HL-60/S4 (cell line): Measurements from ENCODE around the gene NUDT17.
"Not testable (repeated sequence)": the region's sequence is repeated elsewhere in the genome, so short reads cannot be mapped to it uniquely, and the experiment has no call there.

ENCODE experiments used
- in situ Hi-C: fragments of 300-500 bp; cut with MboI; formaldehyde crosslinking; loops from 2 replicates; pipeline ENCODE4 v1.14.3; 2022; ENCODE audit warnings: low sequenced_read_pairs

The NUDT17 gene, protein sequence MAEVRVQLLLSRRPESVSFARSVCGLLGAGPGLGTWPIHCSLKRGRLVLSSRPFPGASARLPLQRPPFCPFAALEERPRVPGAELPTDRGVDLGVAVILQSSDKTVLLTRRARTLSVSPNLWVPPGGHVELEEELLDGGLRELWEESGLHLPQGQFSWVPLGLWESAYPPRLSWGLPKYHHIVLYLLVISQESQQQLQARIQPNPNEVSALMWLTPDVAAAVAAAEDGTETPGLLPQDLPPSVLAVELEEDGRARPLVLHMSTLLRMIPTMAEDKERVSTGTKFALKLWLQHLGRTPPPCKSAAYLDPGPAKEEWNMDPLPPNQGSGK

DNA sequence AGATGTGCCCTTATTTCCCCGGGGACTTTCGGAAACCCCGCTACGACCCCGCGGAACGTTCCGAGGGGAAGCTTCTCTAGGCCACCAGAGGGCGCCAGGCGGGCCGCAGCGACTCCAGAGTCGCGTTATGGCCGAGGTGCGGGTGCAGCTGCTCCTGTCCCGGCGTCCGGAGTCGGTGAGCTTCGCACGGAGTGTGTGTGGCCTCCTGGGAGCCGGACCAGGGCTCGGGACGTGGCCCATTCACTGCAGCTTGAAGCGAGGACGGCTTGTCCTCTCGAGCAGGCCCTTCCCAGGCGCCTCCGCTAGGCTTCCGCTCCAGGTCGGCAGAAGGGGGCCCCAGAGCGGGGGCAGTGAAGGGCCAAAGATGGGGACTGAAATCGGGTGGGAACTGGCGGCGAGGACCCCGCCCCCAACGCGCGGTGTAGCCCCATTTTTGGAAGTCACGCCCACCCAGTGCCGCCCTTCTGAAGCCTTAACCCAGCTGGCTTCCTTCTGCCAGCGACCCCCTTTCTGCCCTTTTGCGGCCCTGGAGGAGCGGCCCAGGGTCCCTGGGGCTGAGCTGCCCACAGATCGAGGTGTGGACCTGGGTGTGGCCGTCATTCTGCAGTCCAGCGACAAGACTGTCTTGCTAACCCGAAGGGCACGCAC is at the start of gene NUDT17:
TSS of gene NUDT17 (plus strand) at position 117 of the 648 bp plus-strand sequence. CDS start at position 128, 11 bp downstream.
- in situ Hi-C loops: no loop called here

GRCh38 chr1:145796753-145797152 is 48.7 kb upstream of the NUDT17 start:
- in situ Hi-C loops: loop anchor here (5.0 kb wide), 1 partner anchor 39 kb away; no protein-coding TSS in a partner anchor

- in situ Hi-C loops: loop anchor here (5.0 kb wide), 1 partner anchor 43 kb away; no protein-coding TSS in a partner anchor
Observed at GRCh38 chr1:145799806-145800205, 45.6 kb upstream of the NUDT17 start.

GRCh38 chr1:145804235-145805045 is 41.0 kb upstream of the NUDT17 start:
- in situ Hi-C loops: no loop called here

GRCh38 chr1:145805057-145805456 is 40.4 kb upstream of the NUDT17 start:
- in situ Hi-C loops: no loop called here

- in situ Hi-C loops: no loop called here
Observed at GRCh38 chr1:145806408-145806807, 39.0 kb upstream of the NUDT17 start.

DNA sequence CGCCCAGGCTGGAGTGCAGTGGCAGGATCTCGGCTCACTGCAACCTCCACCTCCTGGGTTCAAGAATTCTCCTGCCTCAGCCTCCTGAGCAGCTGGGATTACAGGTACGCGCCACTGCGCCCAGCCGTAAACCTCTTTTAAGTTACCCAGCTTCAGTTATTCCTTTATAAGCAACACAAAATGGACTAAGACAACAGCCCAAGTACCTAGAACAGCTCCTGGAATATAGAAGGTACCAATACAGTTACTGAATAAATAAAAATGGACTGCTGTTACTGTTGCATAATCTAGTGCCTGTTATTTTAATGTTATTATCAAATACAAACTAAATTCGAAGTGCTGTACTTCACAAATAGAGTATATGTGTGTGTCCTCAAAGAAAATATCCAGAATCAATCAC is 38.6 kb upstream of the NUDT17 start:
- in situ Hi-C loops: no loop called here

GRCh38 chr1:145812977-145813810 is 32.2 kb upstream of the NUDT17 start:
- in situ Hi-C loops: not testable (repeated sequence)

DNA sequence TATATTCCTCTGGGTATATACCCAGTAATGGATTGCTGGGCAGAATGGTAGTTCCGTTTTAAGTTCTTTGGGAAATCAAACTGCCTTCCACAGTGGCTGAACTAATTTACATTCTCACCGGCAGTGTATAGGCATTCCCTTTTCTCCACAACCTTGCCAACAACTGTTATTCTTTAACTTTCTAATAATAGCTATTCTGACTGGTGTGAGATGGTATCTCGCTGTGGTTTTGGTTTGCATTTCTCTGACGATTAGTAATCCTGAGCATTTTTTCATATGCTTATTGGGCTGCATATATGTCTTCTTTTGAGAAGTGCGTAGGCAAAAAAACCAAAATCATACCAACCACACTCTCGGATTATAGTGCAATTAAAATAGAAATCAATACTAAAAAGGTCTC is 27.3 kb upstream of the NUDT17 start:
- in situ Hi-C loops: not testable (repeated sequence)

DNA sequence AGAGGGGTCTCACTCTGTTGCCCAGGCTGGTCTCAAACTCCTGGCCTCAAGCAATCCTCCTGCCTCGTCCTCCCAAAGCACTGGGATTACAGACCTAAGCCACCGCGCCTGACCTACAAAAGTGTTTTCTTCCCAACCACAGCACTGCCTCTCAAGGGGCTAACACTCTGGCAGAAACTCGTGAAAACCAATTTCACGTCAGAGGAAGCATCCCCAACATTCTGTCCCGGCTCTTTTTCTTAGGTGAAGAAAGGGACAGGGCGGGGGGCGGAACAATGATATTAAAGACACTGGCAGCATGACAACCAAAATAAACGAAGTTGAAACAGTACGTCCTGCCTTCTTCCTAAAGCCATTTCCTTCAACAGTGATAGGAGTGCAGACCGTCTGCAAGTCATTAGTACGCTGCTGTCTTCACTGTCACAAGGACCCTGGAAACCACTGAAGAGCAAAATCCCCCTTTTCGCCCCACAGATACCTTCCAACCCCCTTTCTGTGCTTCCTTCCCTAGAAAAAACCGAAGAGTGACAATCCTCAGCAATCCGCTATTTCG is 22.6 kb upstream of the NUDT17 start:
- in situ Hi-C loops: not testable (repeated sequence)

DNA sequence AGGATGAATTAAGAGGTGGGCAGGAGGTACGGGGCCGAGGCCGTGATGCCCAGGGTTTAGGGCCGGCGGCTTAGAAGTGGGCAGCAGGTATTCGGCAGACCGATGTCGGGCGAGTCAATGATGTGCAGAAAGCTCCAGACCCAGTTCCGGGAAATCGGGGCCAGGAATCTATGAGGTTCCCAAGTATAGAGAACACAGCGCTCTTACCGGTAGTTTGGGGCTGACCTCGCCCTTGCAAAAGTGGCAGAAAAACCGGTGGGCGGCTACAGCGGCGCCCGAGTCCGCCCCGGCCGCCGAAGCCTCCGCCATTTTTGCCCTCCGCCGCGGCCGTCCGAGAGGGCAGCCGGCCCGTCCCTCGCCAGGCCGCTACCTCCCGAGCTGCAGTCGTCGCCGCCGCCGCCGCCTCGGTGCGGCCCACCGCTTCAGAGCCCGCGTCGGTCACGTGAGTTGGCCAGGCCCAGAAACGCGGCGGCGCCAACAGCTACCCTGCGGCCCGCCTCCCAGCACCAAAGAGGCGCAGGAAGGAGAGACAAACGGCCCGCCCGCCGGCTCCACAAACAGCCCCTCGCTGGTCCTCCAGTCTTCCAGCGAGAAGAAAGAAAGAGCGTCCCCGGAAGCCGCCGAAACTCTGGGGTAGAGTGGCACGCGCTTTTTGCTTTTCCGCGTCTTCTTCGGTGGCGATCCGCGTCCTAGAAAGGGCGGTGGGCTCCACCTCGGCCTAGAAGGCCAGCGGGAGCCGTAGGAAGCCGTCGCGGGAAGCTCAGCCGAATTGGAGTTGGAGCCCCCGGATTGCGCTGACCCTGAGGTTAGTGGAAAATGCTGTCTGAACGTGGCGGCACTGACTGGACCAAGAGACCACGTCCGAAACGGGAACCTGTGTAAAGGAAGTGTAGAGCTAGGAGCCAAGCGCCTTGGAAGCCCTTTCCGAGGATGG is 21.6 kb upstream of the NUDT17 start, which contains the start of the genes POLR3C and RNF115:
TSS of gene POLR3C (plus strand) at position 636 of the 934 bp plus-strand sequence. CDS start 1,577 bp downstream, outside the sequence.
TSS of gene RNF115 (minus strand) at position 531 of the 934 bp plus-strand sequence. CDS start at position 309, 222 bp downstream.
- in situ Hi-C loops: no loop called here

DNA sequence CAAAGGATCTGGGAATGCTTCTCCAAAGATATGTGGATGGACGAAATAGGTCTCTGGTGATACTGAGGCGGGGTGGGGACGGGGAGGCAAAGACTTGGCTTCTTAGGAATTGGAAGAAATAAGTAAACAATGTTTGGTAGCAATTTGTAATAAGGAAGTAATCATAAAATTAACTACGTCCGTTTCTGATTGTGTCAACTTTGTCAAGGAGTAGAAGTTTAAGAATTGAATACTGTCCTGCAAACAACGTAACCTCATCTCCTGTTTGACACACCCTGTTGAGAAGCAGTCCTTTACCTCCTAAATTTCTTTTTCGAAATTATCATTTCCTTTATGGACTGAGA is 21.0 kb upstream of the NUDT17 start:
- in situ Hi-C loops: no loop called here

- in situ Hi-C loops: no loop called here
Observed at GRCh38 chr1:145826030-145826429, 19.4 kb upstream of the NUDT17 start.

DNA sequence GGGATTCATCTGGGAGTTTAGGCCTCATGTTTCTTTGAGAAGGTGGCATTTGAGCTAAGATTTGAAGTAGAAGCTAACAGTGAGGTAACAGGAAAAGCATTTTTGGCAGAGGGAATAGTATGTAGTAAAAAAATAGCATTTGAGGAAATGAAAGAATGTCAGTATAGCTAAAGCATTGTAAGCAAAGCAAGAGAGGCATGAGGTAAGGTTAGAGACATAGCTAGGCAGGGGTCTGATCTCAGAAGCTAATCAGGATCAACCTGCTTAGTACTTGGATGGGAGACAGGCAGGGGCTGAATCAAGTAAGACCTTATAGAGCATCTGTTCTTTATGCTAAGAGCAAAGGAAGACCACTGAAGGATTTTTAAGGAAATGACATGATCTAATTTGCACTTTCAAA is 17.5 kb upstream of the NUDT17 start:
- in situ Hi-C loops: no loop called here

- in situ Hi-C loops: no loop called here
Observed at GRCh38 chr1:145828367-145829026, 16.9 kb upstream of the NUDT17 start.

DNA sequence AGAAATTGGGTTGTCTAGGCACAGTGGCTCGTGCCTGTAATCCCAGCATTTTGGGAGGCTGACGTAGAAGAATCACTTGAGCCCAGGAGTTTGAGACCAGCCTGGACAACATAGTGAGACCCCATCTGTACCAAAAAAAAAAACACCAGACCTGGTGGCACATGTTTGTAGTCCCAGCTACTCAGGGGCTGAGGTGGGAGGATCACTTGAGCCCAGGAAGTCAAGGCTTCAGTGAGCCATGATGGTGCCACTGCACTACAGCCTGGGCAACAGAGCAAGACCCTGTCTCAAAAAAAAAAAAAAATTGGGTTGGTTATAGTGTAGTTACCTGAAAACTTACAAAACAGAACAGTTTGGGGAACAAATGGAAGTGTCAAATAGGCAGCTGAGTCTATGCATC is 14.6 kb upstream of the NUDT17 start:
- in situ Hi-C loops: not testable (repeated sequence)

DNA sequence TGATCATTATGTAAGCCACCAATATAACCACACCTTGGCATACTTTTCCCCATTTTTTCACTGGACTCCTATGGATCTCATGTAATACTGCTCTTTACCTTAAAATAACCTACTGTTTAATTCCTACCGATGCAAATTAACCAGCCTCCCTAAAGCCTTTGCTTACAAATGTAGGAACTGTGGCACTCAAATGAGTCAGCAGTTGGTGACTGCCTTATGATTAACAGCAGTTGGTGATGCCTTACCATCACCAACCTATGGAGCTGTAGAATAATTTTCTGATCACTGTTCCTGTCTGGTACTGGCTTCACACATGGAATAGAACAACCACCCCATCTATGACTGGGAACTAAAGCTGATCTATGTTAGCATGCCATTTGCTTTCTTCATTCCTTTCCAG is 7.8 kb upstream of the NUDT17 start:
- in situ Hi-C loops: no loop called here

DNA sequence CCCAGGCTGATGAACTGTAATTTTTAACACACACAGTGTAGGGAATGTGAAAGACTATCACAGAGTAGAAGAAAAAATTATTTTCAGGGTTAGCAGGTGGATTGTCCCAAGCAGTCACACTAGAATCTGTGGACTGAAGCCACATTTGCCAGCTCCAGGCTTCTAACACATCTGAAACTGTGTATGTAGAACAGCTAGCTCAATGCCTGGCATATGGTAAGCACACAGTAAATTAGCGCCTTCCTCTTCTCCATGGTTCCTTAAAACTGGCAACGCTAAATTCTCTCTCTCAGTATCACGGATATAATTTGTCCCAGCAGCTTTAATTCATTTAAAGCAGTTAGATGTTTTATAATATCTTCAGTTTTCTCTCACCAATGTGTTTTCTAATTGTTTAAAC is 2.4 kb upstream of the NUDT17 start:
- in situ Hi-C loops: no loop called here

GRCh38 chr1:145845144-145845513 is 301 bp upstream of the NUDT17 start:
- in situ Hi-C loops: no loop called here
